Measurements from ENCODE around the gene TAS2R41. TPM values are rescaled to one million over a fixed set of nuclear protein-coding genes. Genes with fewer than 3 reads are reported as not detected.

The TAS2R41 gene
- polyA plus RNA-seq, 3 donors = 0.19 TPM; not detected in 2

- Histone ChIP-seq H3K9me3 (replicated peaks in 1 of 2; ENCODE audit: control insufficient read depth in 1 of 2, insufficient read depth in 1 of 2, low read length in 2 of 2) (peaks cover 0 to 5% of the 10 kb centered on the region in 2 donors), H3K79me2 (ENCODE audit: insufficient read depth, low read length) (peaks cover 5% of the 10 kb centered on the region), H3K27ac (ENCODE audit: low read depth in 1 of 2, low read length in 2 of 2) (peak overlapping the region; percentile 41 to 82), H3K27me3 (ENCODE audit: control insufficient read depth in 2 of 2, insufficient read depth in 2 of 2, low read length in 2 of 2) (no peaks in the 10 kb centered on the region), H3K9ac (ENCODE audit: insufficient read depth, low read length, poor library complexity, severe bottlenecking) (peak overlapping the region; percentile 2), H3K4me2 (replicated peaks; ENCODE audit: extremely low read depth, low read length, poor library complexity, severe bottlenecking) (peak overlapping the region; percentile 59), H2AFZ (ENCODE audit: insufficient read depth, low read depth, low read length, poor library complexity, severe bottlenecking) (peak overlapping the region; percentile 61), H3K4me3 (replicated peaks in 1 of 3; ENCODE audit: low read depth in 2 of 3, low read length in 3 of 3) (peak overlapping the region in 2 of 3 experiments; percentile 19 to 57), H3K36me3 (replicated peaks in 1 of 2; ENCODE audit: control insufficient read depth in 1 of 2, insufficient read depth in 2 of 2, low read length in 2 of 2) (no peaks in the 10 kb centered on the region), H3K4me1 (ENCODE audit: control insufficient read depth in 1 of 2, insufficient read depth in 2 of 2, low read length in 2 of 2) (peaks cover 25 to 30% of the 10 kb centered on the region in 2 donors), H4K20me1 (ENCODE audit: insufficient read depth, low read length) (no peaks in the 10 kb centered on the region)
- 6% methylated on average over 2 of the region's 3 CpGs for WGBS (ENCODE audit: insufficient coverage)
- H3K27me3 Mint-ChIP-seq (ENCODE audit: low read depth in 3 of 3) = no peaks in the 10 kb centered on the region
- H3K4me1 Mint-ChIP-seq = peaks cover 35% of the 10 kb centered on the region
- peak overlapping the region; percentile 72 to 92 (median 85) for H3K27ac Mint-ChIP-seq
- intact Hi-C loops (cut with micrococcal nuclease) = no loop called here
- H3K9me3 Mint-ChIP-seq = peaks cover 0 to 9% (median 2%) of the 10 kb centered on the region in 7 donors
- peak overlapping the region; percentile 32 to 75 for H3K4me3 Mint-ChIP-seq
- TF ChIP-seq, protein P1, sequence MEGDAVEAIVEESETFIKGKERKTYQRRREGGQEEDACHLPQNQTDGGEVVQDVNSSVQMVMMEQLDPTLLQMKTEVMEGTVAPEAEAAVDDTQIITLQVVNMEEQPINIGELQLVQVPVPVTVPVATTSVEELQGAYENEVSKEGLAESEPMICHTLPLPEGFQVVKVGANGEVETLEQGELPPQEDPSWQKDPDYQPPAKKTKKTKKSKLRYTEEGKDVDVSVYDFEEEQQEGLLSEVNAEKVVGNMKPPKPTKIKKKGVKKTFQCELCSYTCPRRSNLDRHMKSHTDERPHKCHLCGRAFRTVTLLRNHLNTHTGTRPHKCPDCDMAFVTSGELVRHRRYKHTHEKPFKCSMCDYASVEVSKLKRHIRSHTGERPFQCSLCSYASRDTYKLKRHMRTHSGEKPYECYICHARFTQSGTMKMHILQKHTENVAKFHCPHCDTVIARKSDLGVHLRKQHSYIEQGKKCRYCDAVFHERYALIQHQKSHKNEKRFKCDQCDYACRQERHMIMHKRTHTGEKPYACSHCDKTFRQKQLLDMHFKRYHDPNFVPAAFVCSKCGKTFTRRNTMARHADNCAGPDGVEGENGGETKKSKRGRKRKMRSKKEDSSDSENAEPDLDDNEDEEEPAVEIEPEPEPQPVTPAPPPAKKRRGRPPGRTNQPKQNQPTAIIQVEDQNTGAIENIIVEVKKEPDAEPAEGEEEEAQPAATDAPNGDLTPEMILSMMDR (IDR thresholded peaks at IDR 0.05) = no peak
- DNase-seq = peak; percentile 36 to 66 (median 59)
- peaks cover 0 to 4% of the 10 kb centered on the region in 2 donors for H3K36me3 Mint-ChIP-seq
Observed at GRCh38 chr7:143458263-143458662, 19.4 kb upstream of the TAS2R41 start.

- DNase-seq = no peak
- TF ChIP-seq, protein P1 (IDR thresholded peaks at IDR 0.05) = no peak
- no CpG with 5 or more reads among the region's 3 CpGs for WGBS (ENCODE audit: insufficient coverage)
- no peaks in the 10 kb centered on the region for H3K27me3 Mint-ChIP-seq (ENCODE audit: low read depth in 3 of 3)
- Histone ChIP-seq H3K9me3 (replicated peaks in 1 of 2; ENCODE audit: control insufficient read depth in 1 of 2, insufficient read depth in 1 of 2, low read length in 2 of 2) (peaks cover 0 to 5% of the 10 kb centered on the region in 2 donors), H3K79me2 (ENCODE audit: insufficient read depth, low read length) (peaks cover 5% of the 10 kb centered on the region), H3K27ac (ENCODE audit: low read depth in 1 of 2, low read length in 2 of 2) (peak overlapping the region; percentile 41 to 82), H3K4me2 (replicated peaks; ENCODE audit: extremely low read depth, low read length, poor library complexity, severe bottlenecking) (peak overlapping the region; percentile 59), H4K20me1 (ENCODE audit: insufficient read depth, low read length) (no peaks in the 10 kb centered on the region), H2AFZ (ENCODE audit: insufficient read depth, low read depth, low read length, poor library complexity, severe bottlenecking) (peak overlapping the region; percentile 61), H3K9ac (ENCODE audit: insufficient read depth, low read length, poor library complexity, severe bottlenecking) (peak overlapping the region; percentile 2), H3K4me1 (ENCODE audit: control insufficient read depth in 1 of 2, insufficient read depth in 2 of 2, low read length in 2 of 2) (peaks cover 29 to 34% of the 10 kb centered on the region in 2 donors), H3K36me3 (replicated peaks in 1 of 2; ENCODE audit: control insufficient read depth in 1 of 2, insufficient read depth in 2 of 2, low read length in 2 of 2) (no peaks in the 10 kb centered on the region), H3K4me3 (replicated peaks in 1 of 3; ENCODE audit: low read depth in 2 of 3, low read length in 3 of 3) (peak overlapping the region in 2 of 3 experiments; percentile 12 to 57), H3K27me3 (ENCODE audit: control insufficient read depth in 2 of 2, insufficient read depth in 2 of 2, low read length in 2 of 2) (no peaks in the 10 kb centered on the region)
- H3K27ac Mint-ChIP-seq = peak overlapping the region in 6 of 7 donors; percentile 72 to 92 (median 84)
- H3K4me3 Mint-ChIP-seq = peak overlapping the region; percentile 32 to 75
- H3K4me1 Mint-ChIP-seq = peaks cover 39% of the 10 kb centered on the region
- peaks cover 0 to 4% of the 10 kb centered on the region in 2 donors for H3K36me3 Mint-ChIP-seq
- peaks cover 0 to 9% (median 2%) of the 10 kb centered on the region in 7 donors for H3K9me3 Mint-ChIP-seq
- intact Hi-C loops (cut with micrococcal nuclease) = no loop called here
Observed at GRCh38 chr7:143458681-143459080, 19.0 kb upstream of the TAS2R41 start.
